GM12874 (cell line): ENCODE results near the gene LCE1B.

Source experiments
- CTCF ChIP-seq: IDR thresholded peaks from 2 replicates; pipeline ENCODE4 v1.5.1; 2011; ENCODE audit warnings: low read depth, mild to moderate bottlenecking, control low read depth, low read length, moderate library complexity; ENCODE audit not compliant: insufficient read depth

LCE1B gene

GRCh38 chr1:152824964-152825363 is 13.2 kb downstream of the LCE1B start:
- TF ChIP-seq CTCF, result no peak

- no peak for TF ChIP-seq CTCF
Measured at GRCh38 chr1:152827173-152827572, 15.4 kb downstream of the LCE1B start, which contains the start of gene LCE1A. LCE1A (plus strand) TSS chr1:152827473; CDS start chr1:152827473, 0 bp downstream.

GRCh38 chr1:152836870-152837269 is 25.1 kb downstream of the LCE1B start:
- no peak for TF ChIP-seq CTCF

- no peak for TF ChIP-seq CTCF
Measured at GRCh38 chr1:152842556-152842955, 30.8 kb downstream of the LCE1B start, which contains the start of gene LCE6A. LCE6A (plus strand) TSS chr1:152842856; CDS start chr1:152843521, 665 bp downstream.

- TF ChIP-seq CTCF, result no peak
Measured at GRCh38 chr1:152855661-152856060, 43.9 kb downstream of the LCE1B start.

GRCh38 chr1:152858062-152858461 is 46.3 kb downstream of the LCE1B start:
- TF ChIP-seq CTCF, result no peak

GRCh38 chr1:152859696-152860095 is 47.9 kb downstream of the LCE1B start, which contains the start of gene LCE7A:
LCE7A (plus strand) TSS chr1:152859996; CDS start chr1:152860698, 702 bp downstream.
- no peak for TF ChIP-seq CTCF
